ENCODE data around the gene FASN.

The FASN gene

DNA sequence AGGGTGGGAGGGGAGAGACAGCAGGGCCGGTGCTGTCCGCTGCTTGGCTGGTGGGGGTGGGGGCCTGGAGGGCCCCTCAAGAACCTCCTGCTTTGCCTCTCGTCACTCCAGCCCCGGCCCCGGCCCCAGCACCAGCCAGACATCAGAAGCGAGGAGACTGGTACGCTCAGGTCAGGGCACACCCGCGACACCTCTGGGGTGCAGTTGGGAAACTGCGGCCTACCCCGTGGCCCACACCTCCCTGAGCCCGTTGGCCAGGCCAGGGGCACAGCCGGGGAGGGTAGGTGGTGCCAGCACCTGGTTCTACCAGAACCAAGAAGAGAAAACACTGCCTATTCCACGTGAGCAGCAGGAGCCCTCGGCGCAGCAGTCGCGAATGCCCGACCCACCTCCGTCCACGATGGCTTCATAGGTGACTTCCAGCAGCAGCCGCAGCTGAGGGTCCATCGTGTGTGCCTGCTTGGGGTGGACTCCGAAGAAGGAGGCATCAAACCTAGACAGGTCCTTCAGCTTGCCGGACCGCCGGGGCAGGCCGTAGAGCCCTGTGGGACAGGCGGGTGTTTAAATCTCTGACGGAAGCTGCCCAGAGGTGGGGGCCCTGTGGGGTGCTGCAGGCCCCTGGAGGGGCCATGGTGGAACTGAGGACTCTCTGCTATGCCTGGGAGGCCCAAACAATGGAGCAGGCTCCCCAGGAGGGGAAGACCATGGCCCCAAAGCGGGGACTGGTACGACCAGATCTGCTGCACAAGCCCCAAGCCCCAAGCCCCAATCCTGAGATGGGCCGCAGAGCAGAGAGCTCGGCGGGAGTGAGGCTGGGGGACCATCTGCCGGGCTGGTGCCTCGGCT, 2.9 kb downstream of the FASN start:
- Histone ChIP-seq H3F3A (ENCODE audit: insufficient read depth) (peaks cover 10% of the 10 kb centered on the region), H4K20me1 (ENCODE audit: low read depth, low read length) (no peaks in the 10 kb centered on the region; the same call in 1 of the 2 replicates), H2AFZ (ENCODE audit: low read depth, low read length, severe bottlenecking) (no peak overlapping the region), H3K36me3 (ENCODE audit: low read length) (0 out of 2 replicates have a peak, but pooled peaks cover 2% of the 10 kb centered on the region), H3K79me2 (ENCODE audit: insufficient read depth, low read length) (peaks cover 32% of the 10 kb centered on the region), H3K4me2 (ENCODE audit: low read depth, low read length, poor library complexity, severe bottlenecking) (no peak overlapping the region), H3K9me2 (replicated peaks; ENCODE audit: insufficient read depth, low read length) (no peaks in the 10 kb centered on the region), H3K9ac (ENCODE audit: low read length) (0 out of 2 replicates have a peak overlapping the region, but pooled peaks have one; percentile 13), H3K9me3 (ENCODE audit: insufficient read depth, low read length) (no peaks in the 10 kb centered on the region), H3K27ac (ENCODE audit: low read depth, low read length) (no peak overlapping the region), H3K4me3 (ENCODE audit: insufficient read depth, low read length, poor library complexity, severe bottlenecking) (no peak overlapping the region), H3K27me3 (ENCODE audit: low read length) (no peaks in the 10 kb centered on the region)
- TF ChIP-seq, protein P1, sequence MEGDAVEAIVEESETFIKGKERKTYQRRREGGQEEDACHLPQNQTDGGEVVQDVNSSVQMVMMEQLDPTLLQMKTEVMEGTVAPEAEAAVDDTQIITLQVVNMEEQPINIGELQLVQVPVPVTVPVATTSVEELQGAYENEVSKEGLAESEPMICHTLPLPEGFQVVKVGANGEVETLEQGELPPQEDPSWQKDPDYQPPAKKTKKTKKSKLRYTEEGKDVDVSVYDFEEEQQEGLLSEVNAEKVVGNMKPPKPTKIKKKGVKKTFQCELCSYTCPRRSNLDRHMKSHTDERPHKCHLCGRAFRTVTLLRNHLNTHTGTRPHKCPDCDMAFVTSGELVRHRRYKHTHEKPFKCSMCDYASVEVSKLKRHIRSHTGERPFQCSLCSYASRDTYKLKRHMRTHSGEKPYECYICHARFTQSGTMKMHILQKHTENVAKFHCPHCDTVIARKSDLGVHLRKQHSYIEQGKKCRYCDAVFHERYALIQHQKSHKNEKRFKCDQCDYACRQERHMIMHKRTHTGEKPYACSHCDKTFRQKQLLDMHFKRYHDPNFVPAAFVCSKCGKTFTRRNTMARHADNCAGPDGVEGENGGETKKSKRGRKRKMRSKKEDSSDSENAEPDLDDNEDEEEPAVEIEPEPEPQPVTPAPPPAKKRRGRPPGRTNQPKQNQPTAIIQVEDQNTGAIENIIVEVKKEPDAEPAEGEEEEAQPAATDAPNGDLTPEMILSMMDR (IDR thresholded peaks at IDR 0.05; ENCODE audit: insufficient read depth, low read length, poor library complexity, severe bottlenecking): no peak
- no peak for TF ChIP-seq EZH2phosphoT487 (conservative IDR thresholded peaks at IDR 0.05; ENCODE audit: low read length)

DNA sequence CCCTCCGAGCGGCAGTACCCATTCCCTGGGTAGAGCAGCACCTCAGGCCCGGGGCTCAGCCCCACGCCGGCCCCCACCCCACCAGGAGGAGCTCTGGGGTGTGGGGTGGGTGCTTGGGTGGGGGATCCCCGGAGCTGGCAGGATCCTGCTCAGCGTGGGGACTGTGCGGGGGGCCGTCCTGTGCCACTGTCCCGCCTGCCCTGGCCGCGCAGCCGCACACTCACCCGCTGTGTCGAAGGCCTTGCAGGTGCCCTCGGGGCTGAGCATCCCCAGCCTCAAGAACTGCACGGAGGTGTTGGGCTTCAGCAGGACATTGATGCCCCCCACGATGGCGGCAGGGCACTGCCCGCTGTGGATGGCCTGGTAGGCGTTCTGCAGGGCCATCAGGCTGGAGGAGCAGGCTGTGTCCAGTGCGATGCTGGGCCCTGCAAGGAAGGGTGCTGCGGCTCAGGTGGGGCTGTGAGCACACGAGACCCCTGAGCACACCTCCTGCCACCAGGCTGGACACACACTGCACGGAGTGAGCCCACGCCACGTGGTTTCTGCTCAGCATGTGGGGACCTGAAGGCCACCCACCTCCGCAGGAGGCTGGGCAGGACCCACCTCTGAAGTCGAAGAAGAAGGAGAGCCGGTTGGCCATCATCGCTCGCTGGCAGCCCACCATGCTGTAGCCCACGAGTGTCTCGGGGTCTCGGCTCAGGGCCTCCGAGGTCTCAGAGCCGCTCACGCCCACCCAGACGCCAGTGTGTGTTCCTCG, 4.9 kb downstream of the FASN start:
- H3K9me3 ChIP-seq (ENCODE audit: insufficient read depth, low read length): no peaks in the 10 kb centered on the region
- no peak overlapping the region for H3K4me3 ChIP-seq (ENCODE audit: insufficient read depth, low read length, poor library complexity, severe bottlenecking)
- no peak for TF ChIP-seq EZH2phosphoT487 (conservative IDR thresholded peaks at IDR 0.05; ENCODE audit: low read length)
- TF ChIP-seq, protein P1 (IDR thresholded peaks at IDR 0.05; ENCODE audit: insufficient read depth, low read length, poor library complexity, severe bottlenecking): no peak
- H3K27ac ChIP-seq (ENCODE audit: low read depth, low read length): no peak overlapping the region
- no peaks in the 10 kb centered on the region for H3K27me3 ChIP-seq (ENCODE audit: low read length)
- H3K36me3 ChIP-seq (ENCODE audit: low read length): 0 out of 2 replicates have a peak, but pooled peaks cover 2% of the 10 kb centered on the region
- no peaks in the 10 kb centered on the region for H3F3A ChIP-seq (ENCODE audit: insufficient read depth)
- H3K79me2 ChIP-seq (ENCODE audit: insufficient read depth, low read length): peaks cover 32% of the 10 kb centered on the region
- H3K9me2 ChIP-seq (replicated peaks; ENCODE audit: insufficient read depth, low read length): no peaks in the 10 kb centered on the region
- no peak overlapping the region for H2AFZ ChIP-seq (ENCODE audit: low read depth, low read length, severe bottlenecking)
- no peak overlapping the region for H3K9ac ChIP-seq (ENCODE audit: low read length)
- H4K20me1 ChIP-seq (ENCODE audit: low read depth, low read length): no peaks in the 10 kb centered on the region; the same call in 1 of the 2 replicates
- H3K4me2 ChIP-seq (ENCODE audit: low read depth, low read length, poor library complexity, severe bottlenecking): no peak overlapping the region

DNA sequence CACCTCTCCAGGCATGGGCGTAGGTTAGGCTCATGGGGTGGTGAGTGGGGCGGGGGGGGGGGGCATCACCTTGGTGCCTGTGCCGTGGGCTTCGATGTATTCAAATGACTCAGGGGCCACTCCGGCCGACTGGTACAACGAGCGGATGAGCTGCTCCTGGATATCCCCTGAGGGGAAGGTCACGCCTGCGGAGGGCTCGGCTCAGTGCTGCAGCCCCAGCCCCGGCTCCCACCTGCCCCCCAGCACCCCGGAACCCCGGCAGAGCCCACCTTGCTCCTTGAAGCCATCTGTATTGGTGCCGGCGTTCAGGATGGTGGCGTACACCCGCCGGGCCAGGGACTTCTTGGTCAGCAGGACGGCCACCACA, 5.4 kb downstream of the FASN start:
- Histone ChIP-seq H2AFZ (ENCODE audit: low read depth, low read length, severe bottlenecking) (no peak overlapping the region), H3K9me2 (replicated peaks; ENCODE audit: insufficient read depth, low read length) (no peaks in the 10 kb centered on the region), H3K27me3 (ENCODE audit: low read length) (no peaks in the 10 kb centered on the region), H3K4me2 (ENCODE audit: low read depth, low read length, poor library complexity, severe bottlenecking) (no peak overlapping the region), H3K79me2 (ENCODE audit: insufficient read depth, low read length) (peaks cover 28% of the 10 kb centered on the region), H4K20me1 (ENCODE audit: low read depth, low read length) (no peaks in the 10 kb centered on the region; the same call in 1 of the 2 replicates), H3K36me3 (ENCODE audit: low read length) (0 out of 2 replicates have a peak, but pooled peaks cover 2% of the 10 kb centered on the region), H3K9me3 (ENCODE audit: insufficient read depth, low read length) (no peaks in the 10 kb centered on the region), H3F3A (ENCODE audit: insufficient read depth) (no peaks in the 10 kb centered on the region), H3K9ac (ENCODE audit: low read length) (no peak overlapping the region), H3K27ac (ENCODE audit: low read depth, low read length) (no peak overlapping the region), H3K4me3 (ENCODE audit: insufficient read depth, low read length, poor library complexity, severe bottlenecking) (no peak overlapping the region)
- no peak for TF ChIP-seq EZH2phosphoT487 (conservative IDR thresholded peaks at IDR 0.05; ENCODE audit: low read length)
- TF ChIP-seq, protein P1 (IDR thresholded peaks at IDR 0.05; ENCODE audit: insufficient read depth, low read length, poor library complexity, severe bottlenecking): no peak

Measured in SU-DHL-6 (cell line).